Upper lobe of left lung (tissue), 4 donors: ENCODE data around the gene KLHL25.

Experiments used
- EP300 ChIP-seq, 4 donors: sonication (generic); formaldehyde crosslinking; IDR thresholded peaks; one replicate each; pipeline ENCODE4 v1.5.1; 2017; ENCODE audit warnings: antibody characterized with exemption in 4 of 4, control low read depth in 2 of 4
- POLR2AphosphoS5 ChIP-seq, 2 donors: sonication (generic); formaldehyde crosslinking; IDR thresholded peaks; one replicate each; pipeline ENCODE4 v1.5.1; 2017; ENCODE audit warnings: antibody characterized with exemption in 2 of 2
- TF ChIP-seq, protein P1 (sequence below), 6 experiments: fragments of 450-650 bp in 4 of 6; fragments of 200-600 bp in 2 of 6; sonication (generic) in 2 of 6; IDR thresholded peaks; one replicate each; pipeline ENCODE4 v1.5.1; 2016 to 2019; ENCODE audit warnings: antibody characterized with exemption in 6 of 6

DNA sequence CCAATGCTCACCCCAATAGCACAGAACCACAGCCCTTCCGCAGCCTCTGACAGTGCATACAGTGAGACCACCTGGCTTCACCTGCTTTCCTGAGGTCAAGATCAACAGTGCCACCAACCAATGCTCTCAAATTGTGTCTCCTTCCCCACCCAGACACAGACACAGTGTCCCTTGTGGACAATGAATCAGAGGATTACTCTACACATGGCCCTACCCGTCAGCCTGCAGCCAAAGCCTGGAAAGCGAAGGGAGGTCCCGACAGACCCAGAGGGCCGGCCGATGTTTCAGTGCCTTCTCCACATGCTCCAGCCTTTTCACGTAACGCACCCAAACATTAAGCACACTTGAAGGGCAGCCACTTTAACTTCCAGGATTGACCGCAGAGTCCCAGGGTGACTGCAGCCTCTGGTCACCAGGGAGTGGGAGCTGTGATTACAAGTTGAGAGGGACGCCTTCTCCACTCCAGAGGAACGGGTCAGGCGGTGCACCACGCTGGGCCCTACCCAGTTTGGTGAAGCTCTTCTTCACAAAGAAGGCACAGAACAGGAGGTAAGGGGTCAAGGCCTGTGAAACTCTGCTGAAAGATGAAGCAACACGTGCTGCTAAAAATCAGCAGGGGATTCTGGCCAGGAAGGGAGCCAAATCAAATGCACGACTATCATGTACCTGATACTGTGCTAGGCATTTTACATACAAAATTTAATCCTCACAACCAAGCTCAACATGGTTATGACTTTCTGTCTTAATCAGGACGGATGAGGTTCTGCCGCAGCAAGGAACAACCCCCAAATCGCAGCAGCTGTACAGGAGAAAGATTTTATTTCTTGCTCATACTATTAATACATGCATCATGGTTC lies 17.2 kb downstream of the KLHL25 start:
- TF ChIP-seq, protein P1, sequence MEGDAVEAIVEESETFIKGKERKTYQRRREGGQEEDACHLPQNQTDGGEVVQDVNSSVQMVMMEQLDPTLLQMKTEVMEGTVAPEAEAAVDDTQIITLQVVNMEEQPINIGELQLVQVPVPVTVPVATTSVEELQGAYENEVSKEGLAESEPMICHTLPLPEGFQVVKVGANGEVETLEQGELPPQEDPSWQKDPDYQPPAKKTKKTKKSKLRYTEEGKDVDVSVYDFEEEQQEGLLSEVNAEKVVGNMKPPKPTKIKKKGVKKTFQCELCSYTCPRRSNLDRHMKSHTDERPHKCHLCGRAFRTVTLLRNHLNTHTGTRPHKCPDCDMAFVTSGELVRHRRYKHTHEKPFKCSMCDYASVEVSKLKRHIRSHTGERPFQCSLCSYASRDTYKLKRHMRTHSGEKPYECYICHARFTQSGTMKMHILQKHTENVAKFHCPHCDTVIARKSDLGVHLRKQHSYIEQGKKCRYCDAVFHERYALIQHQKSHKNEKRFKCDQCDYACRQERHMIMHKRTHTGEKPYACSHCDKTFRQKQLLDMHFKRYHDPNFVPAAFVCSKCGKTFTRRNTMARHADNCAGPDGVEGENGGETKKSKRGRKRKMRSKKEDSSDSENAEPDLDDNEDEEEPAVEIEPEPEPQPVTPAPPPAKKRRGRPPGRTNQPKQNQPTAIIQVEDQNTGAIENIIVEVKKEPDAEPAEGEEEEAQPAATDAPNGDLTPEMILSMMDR (IDR thresholded peaks at IDR 0.05), result no peak
- no peak for TF ChIP-seq EP300 (IDR thresholded peaks at IDR 0.05)
- peak in 1 of 2 donors; percentile 41 for TF ChIP-seq POLR2AphosphoS5 (IDR thresholded peaks at IDR 0.05)
